ENCODE data around the gene RRP8. TPM values are rescaled to one million over a fixed set of nuclear protein-coding genes. Genes with fewer than 3 reads are reported as not detected.

Gene RRP8
- total RNA-seq, 1 experiment from 2014 or later, result 16.0 TPM

DNA sequence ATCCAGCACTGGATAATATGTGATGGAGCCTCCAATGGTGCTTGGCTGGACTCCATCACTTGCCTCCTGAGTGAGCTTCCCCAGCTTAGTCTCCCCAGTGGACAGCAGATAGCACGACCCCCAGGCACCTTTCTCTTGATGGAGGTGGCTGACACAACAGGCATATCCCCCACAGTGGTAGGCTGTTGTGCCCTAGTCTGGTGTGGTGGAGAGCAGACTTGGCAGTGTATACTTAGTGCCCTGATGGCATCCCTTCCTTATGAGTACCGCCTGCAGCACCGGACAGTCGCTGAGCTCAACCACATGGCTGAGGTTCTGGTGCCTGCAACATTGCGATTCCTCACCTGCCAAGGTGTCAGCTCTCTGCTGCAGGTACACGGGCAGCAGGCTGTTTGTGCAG lies 56.2 kb downstream of the RRP8 start:
- H3K4ac ChIP-seq (ENCODE audit: low read depth, low read length), result no peak overlapping the region
- Mint-ChIP-seq H3K36me3 (ENCODE audit: insufficient read depth in 1 of 3, low read depth in 3 of 3) (peaks cover 0 to 4% (median 0%) of the 10 kb centered on the region in 3 experiments; a peak in 1 of 7 replicates), H3K4me1 (no peaks in the 10 kb centered on the region), H3K27me3 (ENCODE audit: low read depth) (no peaks in the 10 kb centered on the region; the same call in 1 of the 2 replicates), H3K4me3 (no peak overlapping the region), H3K9me3 (no peaks in the 10 kb centered on the region), H3K27ac (no peak overlapping the region; a peak in 1 of 7 replicates)
- DNase-seq, result no peak
- no peaks in the 10 kb centered on the region for H3K27me3 ChIP-seq (ENCODE audit: insufficient read depth, low read length)
- H3K56ac ChIP-seq (ENCODE audit: insufficient read length, low read depth, low read length), result no peak overlapping the region
- H2BK20ac ChIP-seq (ENCODE audit: low read depth, low read length, poor library complexity, severe bottlenecking), result no peak overlapping the region
- H2BK12ac ChIP-seq (ENCODE audit: insufficient read length, low read depth, low read length), result no peak overlapping the region
- WGBS (ENCODE audit: extremely low coverage, insufficient read length, low lambda C conversion rate), result no CpG with 5 or more reads among the region's 6 CpGs
- H4K91ac ChIP-seq (ENCODE audit: insufficient read length, low read depth, low read length), result no peak overlapping the region
- no peak overlapping the region for H2AFZ ChIP-seq (ENCODE audit: low read length)
- H3K23ac ChIP-seq (ENCODE audit: insufficient read length, low read depth, low read length), result no peak overlapping the region
- H3T11ph ChIP-seq (ENCODE audit: low read length), result no peak overlapping the region
- H4K5ac ChIP-seq (ENCODE audit: insufficient read length, low read depth, low read length), result no peak overlapping the region
- H3K9me3 ChIP-seq (ENCODE audit: control insufficient read depth, low read depth, low read length), result no peaks in the 10 kb centered on the region
- no peak overlapping the region for H3K14ac ChIP-seq (ENCODE audit: insufficient read depth, low read length)
- no peak overlapping the region for H3K18ac ChIP-seq (ENCODE audit: insufficient read length, low read depth, low read length)
- no peaks in the 10 kb centered on the region for H3K4me1 ChIP-seq (ENCODE audit: insufficient read depth, low read length)
- no peak overlapping the region for H2BK120ac ChIP-seq (ENCODE audit: low read depth, low read length, poor library complexity, severe bottlenecking)
- H3K23me2 ChIP-seq (ENCODE audit: insufficient read length, low read depth, low read length, poor library complexity, severe bottlenecking), result no peaks in the 10 kb centered on the region
- no peak overlapping the region for H2AK5ac ChIP-seq (ENCODE audit: insufficient read length, low read length)
- no peak overlapping the region for H2BK5ac ChIP-seq (ENCODE audit: insufficient read length, low read length)
- H4K20me1 ChIP-seq (ENCODE audit: control insufficient read depth, insufficient read depth, insufficient read length), result no peaks in the 10 kb centered on the region
- H3K9ac ChIP-seq (ENCODE audit: extremely low read depth, insufficient read length, low read length), result no peak overlapping the region
- TF ChIP-seq, protein P1, sequence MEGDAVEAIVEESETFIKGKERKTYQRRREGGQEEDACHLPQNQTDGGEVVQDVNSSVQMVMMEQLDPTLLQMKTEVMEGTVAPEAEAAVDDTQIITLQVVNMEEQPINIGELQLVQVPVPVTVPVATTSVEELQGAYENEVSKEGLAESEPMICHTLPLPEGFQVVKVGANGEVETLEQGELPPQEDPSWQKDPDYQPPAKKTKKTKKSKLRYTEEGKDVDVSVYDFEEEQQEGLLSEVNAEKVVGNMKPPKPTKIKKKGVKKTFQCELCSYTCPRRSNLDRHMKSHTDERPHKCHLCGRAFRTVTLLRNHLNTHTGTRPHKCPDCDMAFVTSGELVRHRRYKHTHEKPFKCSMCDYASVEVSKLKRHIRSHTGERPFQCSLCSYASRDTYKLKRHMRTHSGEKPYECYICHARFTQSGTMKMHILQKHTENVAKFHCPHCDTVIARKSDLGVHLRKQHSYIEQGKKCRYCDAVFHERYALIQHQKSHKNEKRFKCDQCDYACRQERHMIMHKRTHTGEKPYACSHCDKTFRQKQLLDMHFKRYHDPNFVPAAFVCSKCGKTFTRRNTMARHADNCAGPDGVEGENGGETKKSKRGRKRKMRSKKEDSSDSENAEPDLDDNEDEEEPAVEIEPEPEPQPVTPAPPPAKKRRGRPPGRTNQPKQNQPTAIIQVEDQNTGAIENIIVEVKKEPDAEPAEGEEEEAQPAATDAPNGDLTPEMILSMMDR (conservative IDR thresholded peaks at IDR 0.05), result no peak
- no peak overlapping the region for H3K27ac ChIP-seq (ENCODE audit: insufficient read length, low read depth, low read length)
- H3K79me2 ChIP-seq (ENCODE audit: insufficient read depth, low read length), result no peaks in the 10 kb centered on the region
- no peak overlapping the region for H3K4me2 ChIP-seq (ENCODE audit: insufficient read depth, insufficient read length, low read length)
- H2BK15ac ChIP-seq (ENCODE audit: low read depth, low read length), result no peak overlapping the region
- H3K79me1 ChIP-seq (ENCODE audit: insufficient read depth, low read depth, low read length, poor library complexity, severe bottlenecking), result no peaks in the 10 kb centered on the region
- no peak overlapping the region for H4K8ac ChIP-seq (replicated peaks; ENCODE audit: insufficient read length, low read depth, low read length)
